ENCODE data around the gene ITIH5. TPM values are rescaled to one million over a fixed set of nuclear protein-coding genes. Genes with fewer than 3 reads are reported as not detected.

Gene ITIH5
- total and polyA plus RNA-seq, 2 of the 13 experiments (the other 11 are each of a cell fraction or from before 2014, with no cell fraction given) = 4.7 to 8.9 TPM

GRCh38 chr10:7686351-7687171, 19.8 kb upstream of the ITIH5 start (continued):
- TF ChIP-seq HNRNPH1 (optimal IDR thresholded peaks at IDR 0.05; ENCODE audit: low read depth, low read length) = no peak
- no peak for TF ChIP-seq JARID2 (CRISPR knock-in tag; IDR thresholded peaks at IDR 0.05; ENCODE audit: insufficient replicate concordance)
- TF ChIP-seq KAT8 (CRISPR knock-in tag; IDR thresholded peaks at IDR 0.05) = peak; percentile 58; the same call in 1 of the 2 replicates
- no peak; the same call in none of the 2 replicates for TF ChIP-seq MAX (IDR thresholded peaks at IDR 0.05)
- 0 out of 2 replicates have a peak, but pooled peaks have one; percentile 29 for TF ChIP-seq BRF2 (CRISPR knock-in tag; IDR thresholded peaks at IDR 0.05)
- peak; percentile 61; the same call in 1 of the 2 replicates for TF ChIP-seq SNAPC2 (CRISPR knock-in tag; IDR thresholded peaks at IDR 0.05)
- TF ChIP-seq HIC2 (CRISPR knock-in tag; IDR thresholded peaks at IDR 0.05; ENCODE audit: low read depth) = peak; percentile 58; the same call in 1 of the 2 replicates
- TF ChIP-seq NFIB (CRISPR knock-in tag; IDR thresholded peaks at IDR 0.05; ENCODE audit: borderline replicate concordance) = no peak
- TF ChIP-seq POLR2AphosphoS2 (IDR thresholded peaks at IDR 0.05; ENCODE audit: low read depth, low read length) = no peak
- peak; percentile 99 for TF ChIP-seq ZNF503 (CRISPR knock-in tag; IDR thresholded peaks at IDR 0.05)
- TF ChIP-seq CREB3 (CRISPR knock-in tag; IDR thresholded peaks at IDR 0.05) = no peak
- TF ChIP-seq ERF (CRISPR knock-in tag; IDR thresholded peaks at IDR 0.05) = peak; percentile 71; the same call in 1 of the 2 replicates
- TF ChIP-seq PAXIP1 (CRISPR knock-in tag; conservative IDR thresholded peaks at IDR 0.05) = peak; percentile 92
- TF ChIP-seq ARID2 (CRISPR knock-in tag; IDR thresholded peaks at IDR 0.05; ENCODE audit: borderline replicate concordance) = 0 out of 2 replicates have a peak, but pooled peaks have one; percentile 81
- TF ChIP-seq HMGA1 (CRISPR knock-in tag; conservative IDR thresholded peaks at IDR 0.05) = no peak
- TF ChIP-seq E2F1 (CRISPR knock-in tag; IDR thresholded peaks at IDR 0.05) = no peak
- peak; percentile 53; the same call in 1 of the 2 replicates for TF ChIP-seq ZNF772 (CRISPR knock-in tag; IDR thresholded peaks at IDR 0.05)
